K562 (cell line): ENCODE measurements around the gene TP53I13. TPM values are rescaled to one million over a fixed set of nuclear protein-coding genes. Genes with fewer than 3 reads are reported as not detected.
A peak's percentile ranks its signal among the peaks of the same experiment; 100 is the strongest.

Experiments used
- E2F4 ChIP-seq: sonication (generic); formaldehyde crosslinking; IDR thresholded peaks from 2 replicates; pipeline ENCODE4 v1.8.0; 2022; ENCODE audit warnings: mild to moderate bottlenecking, low read depth, missing genetic modification reagents
- FIP1L1 ChIP-seq: fragments of 200-400 bp; formaldehyde crosslinking; IDR thresholded peaks from 2 replicates; pipeline ENCODE4 v1.6.1; 2018; ENCODE audit warnings: mild to moderate bottlenecking, low read depth, low read length; ENCODE audit not compliant: poor library complexity, severe bottlenecking
- MIER1 ChIP-seq: fragments of 450-650 bp; IDR thresholded peaks from 2 replicates; pipeline ENCODE4 v1.6.1; 2016; ENCODE audit warnings: antibody characterized with exemption, mild to moderate bottlenecking, low read depth
- MYC ChIP-seq, 2 experiments: fragments of 250-450 bp in 1 of 2; sonication (Bioruptor Pico) in 1 of 2; IDR thresholded peaks; 2 replicates each; pipeline versions ENCODE4 v1.5.1 to v1.6.1; 2012 to 2021; ENCODE audit warnings: low read depth in 2 of 2, borderline replicate concordance in 1 of 2, improper control_type of control experiment in 1 of 2, low read length in 1 of 2, mild to moderate bottlenecking in 1 of 2, moderate library complexity in 1 of 2
- NFYB ChIP-seq: IDR thresholded peaks from 2 replicates; pipeline ENCODE4 v1.6.1; 2011; ENCODE audit warnings: mild to moderate bottlenecking, moderate library complexity; ENCODE audit not compliant: insufficient read length; ENCODE audit errors: extremely low read depth
- NKRF ChIP-seq: fragments of 450-650 bp; IDR thresholded peaks from 2 replicates; pipeline ENCODE4 v1.6.1; 2016; ENCODE audit warnings: borderline replicate concordance
- PHTF2 ChIP-seq: fragments of 250-450 bp; sonication (Bioruptor Pico); IDR thresholded peaks from 2 replicates; pipeline ENCODE4 v1.5.0; 2021; ENCODE audit warnings: mild to moderate bottlenecking
- POLR2A ChIP-seq: fragments of 450-650 bp; conservative IDR thresholded peaks from 2 replicates; pipeline ENCODE4 v1.6.1; 2016
- SP1 ChIP-seq: sonication (generic); formaldehyde crosslinking; IDR thresholded peaks from 2 replicates; pipeline ENCODE4 v1.8.1; 2022; ENCODE audit warnings: mild to moderate bottlenecking, missing genetic modification reagents
- ZNF586 ChIP-seq: fragments of 450-650 bp; formaldehyde crosslinking; conservative IDR thresholded peaks from 2 replicates; pipeline ENCODE4 v1.4.0; 2020; ENCODE audit warnings: mild to moderate bottlenecking, moderate library complexity
- polyA plus RNA-seq, 8 experiments: library from polyadenylated mRNA; depleted of rRNA in 4 of 8; stranded (reverse) in 5 of 8; unstranded in 3 of 8; fragments of >200 nt; fragmentation: Nextera tagmentation in 2 of 8; fragmentation: Illumina TruSeq in 1 of 8; extraction: Ambion mirVana in 2 of 8; extraction: Trizol in 1 of 8; gene quantifications; 2 replicates each; pipeline versions ENCODE4 v1.2.1 to v1.2.3, GENCODE V29; 2011 to 2014; ENCODE audit warnings: inconsistent platforms in 1 of 8, missing spikeins in 1 of 8
- total RNA-seq, 7 experiments: library from RNA; depleted of rRNA in 6 of 7; stranded (reverse); fragments of >200 nt in 6 of 7; fragmentation: Illumina TruSeq in 2 of 7; extraction: Trizol in 2 of 7; gene quantifications; 2 replicates each; pipeline versions ENCODE4 v1.2.1 to v1.2.3, GENCODE V29; 2011 to 2021; ENCODE audit warnings: low replicate concordance in 1 of 7
- TF ChIP-seq, protein P1 (sequence below), 2 experiments: fragments of 450-650 bp in 1 of 2; sonication (generic) in 1 of 2; formaldehyde crosslinking in 1 of 2; IDR thresholded peaks; 2 replicates each; pipeline versions ENCODE4 v1.7.1 to v1.9.0; 2016 to 2022; ENCODE audit warnings: inconsistent platforms in 1 of 2, mild to moderate bottlenecking in 1 of 2, missing genetic modification reagents in 1 of 2
- TF ChIP-seq, protein P2 (sequence below): fragments of 450-650 bp; IDR thresholded peaks from 2 replicates; pipeline ENCODE4 v1.6.1; 2016; ENCODE audit warnings: low read depth, mild to moderate bottlenecking, moderate library complexity

The TP53I13 gene
- total and polyA plus RNA-seq, 9 of the 15 experiments (the other 6 are each of a cell fraction or from before 2014, with no cell fraction given): 0.08 to 28.3 (median 9.1) TPM

- TF ChIP-seq MYC (IDR thresholded peaks at IDR 0.05; ENCODE audit: low read depth, low read length) (0 out of 2 replicates have a peak, but pooled peaks have one; percentile 38), MYC (CRISPR knock-in tag; IDR thresholded peaks at IDR 0.05; ENCODE audit: borderline replicate concordance, low read depth) (no peak), SP1 (CRISPR knock-in tag) (peak; percentile 42), ZNF586 (CRISPR knock-in tag) (no peak), NFYB (no peak), MIER1 (no peak), NKRF (no peak), POLR2A (0 out of 2 replicates have a peak, but pooled peaks have one; percentile 30), E2F4 (CRISPR knock-in tag) (no peak), PHTF2 (CRISPR knock-in tag) (no peak), FIP1L1 (peak; percentile 29)
- TF ChIP-seq, protein P1, sequence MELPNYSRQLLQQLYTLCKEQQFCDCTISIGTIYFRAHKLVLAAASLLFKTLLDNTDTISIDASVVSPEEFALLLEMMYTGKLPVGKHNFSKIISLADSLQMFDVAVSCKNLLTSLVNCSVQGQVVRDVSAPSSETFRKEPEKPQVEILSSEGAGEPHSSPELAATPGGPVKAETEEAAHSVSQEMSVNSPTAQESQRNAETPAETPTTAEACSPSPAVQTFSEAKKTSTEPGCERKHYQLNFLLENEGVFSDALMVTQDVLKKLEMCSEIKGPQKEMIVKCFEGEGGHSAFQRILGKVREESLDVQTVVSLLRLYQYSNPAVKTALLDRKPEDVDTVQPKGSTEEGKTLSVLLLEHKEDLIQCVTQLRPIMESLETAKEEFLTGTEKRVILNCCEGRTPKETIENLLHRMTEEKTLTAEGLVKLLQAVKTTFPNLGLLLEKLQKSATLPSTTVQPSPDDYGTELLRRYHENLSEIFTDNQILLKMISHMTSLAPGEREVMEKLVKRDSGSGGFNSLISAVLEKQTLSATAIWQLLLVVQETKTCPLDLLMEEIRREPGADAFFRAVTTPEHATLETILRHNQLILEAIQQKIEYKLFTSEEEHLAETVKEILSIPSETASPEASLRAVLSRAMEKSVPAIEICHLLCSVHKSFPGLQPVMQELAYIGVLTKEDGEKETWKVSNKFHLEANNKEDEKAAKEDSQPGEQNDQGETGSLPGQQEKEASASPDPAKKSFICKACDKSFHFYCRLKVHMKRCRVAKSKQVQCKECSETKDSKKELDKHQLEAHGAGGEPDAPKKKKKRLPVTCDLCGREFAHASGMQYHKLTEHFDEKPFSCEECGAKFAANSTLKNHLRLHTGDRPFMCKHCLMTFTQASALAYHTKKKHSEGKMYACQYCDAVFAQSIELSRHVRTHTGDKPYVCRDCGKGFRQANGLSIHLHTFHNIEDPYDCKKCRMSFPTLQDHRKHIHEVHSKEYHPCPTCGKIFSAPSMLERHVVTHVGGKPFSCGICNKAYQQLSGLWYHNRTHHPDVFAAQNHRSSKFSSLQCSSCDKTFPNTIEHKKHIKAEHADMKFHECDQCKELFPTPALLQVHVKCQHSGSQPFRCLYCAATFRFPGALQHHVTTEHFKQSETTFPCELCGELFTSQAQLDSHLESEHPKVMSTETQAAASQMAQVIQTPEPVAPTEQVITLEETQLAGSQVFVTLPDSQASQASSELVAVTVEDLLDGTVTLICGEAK (IDR thresholded peaks at IDR 0.05): no peak
- TF ChIP-seq, protein P1 (CRISPR knock-in tag; IDR thresholded peaks at IDR 0.05): no peak
- TF ChIP-seq, protein P2, sequence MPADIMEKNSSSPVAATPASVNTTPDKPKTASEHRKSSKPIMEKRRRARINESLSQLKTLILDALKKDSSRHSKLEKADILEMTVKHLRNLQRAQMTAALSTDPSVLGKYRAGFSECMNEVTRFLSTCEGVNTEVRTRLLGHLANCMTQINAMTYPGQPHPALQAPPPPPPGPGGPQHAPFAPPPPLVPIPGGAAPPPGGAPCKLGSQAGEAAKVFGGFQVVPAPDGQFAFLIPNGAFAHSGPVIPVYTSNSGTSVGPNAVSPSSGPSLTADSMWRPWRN: no peak
Observed at GRCh38 chr17:29615492-29616299, 47.2 kb downstream of the TP53I13 start (continued).
